HG02884 (cell line): Measurements from ENCODE around the gene EEFSEC.
"Not testable (repeated sequence)": the region's sequence is repeated elsewhere in the genome, so short reads cannot be mapped to it uniquely, and the experiment has no call there.

Experiments used
- ATAC-seq: cut with Tn5 transposase; IDR thresholded peaks from one replicate; pipeline ENCODE4 v1.9.1; 2021; ENCODE audit warnings: mild to moderate bottlenecking, moderate library complexity; ENCODE audit not compliant: unreplicated experiment

Gene EEFSEC

DNA sequence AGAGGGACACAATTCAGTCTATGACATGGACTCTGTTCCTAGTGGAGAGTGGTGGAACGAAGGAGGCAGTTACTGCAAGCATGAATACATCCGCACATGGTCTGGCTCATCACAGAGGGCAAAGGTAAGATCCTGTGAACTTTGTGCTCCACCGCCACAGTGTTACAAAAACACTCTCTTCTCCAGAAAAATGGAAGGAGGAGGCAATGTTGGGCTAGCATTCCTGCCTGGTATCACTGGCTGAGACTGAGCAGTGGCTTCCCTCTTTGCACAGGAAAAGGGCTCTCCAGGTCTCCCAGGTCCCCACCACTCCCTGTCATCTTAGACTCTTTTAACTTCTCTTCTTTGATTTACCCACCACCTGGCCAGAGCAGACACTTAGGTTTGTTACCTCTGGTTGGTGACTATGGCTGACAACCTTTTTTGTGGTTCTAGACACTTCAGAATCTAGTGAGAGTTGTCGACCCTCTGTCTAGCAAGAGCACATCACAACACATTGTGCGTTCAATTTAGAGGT lies 1.5 kb upstream of the EEFSEC start:
- no peak for ATAC-seq

- peak; percentile 24 for ATAC-seq
Measured at GRCh38 chr3:128152419-128153155, 694 bp upstream of the EEFSEC start.

DNA sequence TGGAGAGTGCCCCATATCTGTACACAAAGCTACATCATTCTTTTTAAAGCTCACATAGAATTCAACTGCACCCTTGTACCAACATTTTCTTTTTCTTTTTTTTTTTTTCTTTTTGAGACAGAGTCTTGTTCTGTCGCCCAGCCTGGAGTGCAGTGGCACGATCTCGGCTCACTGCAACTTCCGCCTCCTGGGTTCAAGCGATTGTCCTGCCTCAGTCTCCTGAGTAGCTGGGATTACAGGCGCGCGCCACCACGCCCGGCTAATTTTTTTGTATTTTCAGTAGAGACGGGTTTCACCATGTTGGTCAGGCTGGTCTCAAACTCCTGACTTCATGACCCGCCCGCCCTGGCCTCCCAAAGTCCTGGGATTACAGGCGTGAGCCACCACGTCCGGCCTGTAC lies 1.1 kb downstream of the EEFSEC start:
- ATAC-seq, result not testable (repeated sequence)

DNA sequence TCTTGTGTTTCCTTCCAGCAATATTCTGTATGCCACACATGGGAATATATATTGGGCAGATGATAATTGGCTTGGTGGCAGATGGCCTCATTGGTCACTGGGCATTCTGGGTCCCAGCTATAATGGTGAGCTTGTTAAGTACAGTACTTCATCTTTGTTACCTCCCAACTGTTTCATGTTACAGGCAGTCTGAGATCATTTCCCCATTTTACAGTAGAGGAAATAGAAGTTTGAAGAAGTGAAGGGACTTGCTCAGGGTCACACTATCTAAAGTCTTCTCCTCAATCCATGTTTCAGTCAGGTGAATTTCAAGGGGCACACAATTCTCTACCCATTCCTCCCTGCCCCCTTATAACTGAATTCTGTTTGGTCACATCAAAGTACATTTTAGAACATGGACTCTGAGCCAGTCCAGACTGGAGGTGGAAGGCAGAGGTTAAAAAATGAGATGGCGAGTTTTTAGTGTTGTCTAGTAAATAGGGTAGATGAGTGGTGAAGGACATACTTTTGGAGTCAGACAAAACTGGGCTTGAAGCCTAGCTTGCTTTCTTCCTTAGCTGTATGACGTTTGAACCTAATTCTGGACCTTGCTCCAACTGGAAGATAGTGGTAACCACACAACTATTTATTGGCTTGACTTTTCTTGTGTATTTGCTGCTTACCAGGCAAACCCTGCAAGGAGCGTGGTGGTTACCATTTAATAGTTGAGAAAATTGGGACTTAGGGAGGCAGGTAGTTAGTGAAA lies 2.5 kb downstream of the EEFSEC start:
- ATAC-seq, result no peak

DNA sequence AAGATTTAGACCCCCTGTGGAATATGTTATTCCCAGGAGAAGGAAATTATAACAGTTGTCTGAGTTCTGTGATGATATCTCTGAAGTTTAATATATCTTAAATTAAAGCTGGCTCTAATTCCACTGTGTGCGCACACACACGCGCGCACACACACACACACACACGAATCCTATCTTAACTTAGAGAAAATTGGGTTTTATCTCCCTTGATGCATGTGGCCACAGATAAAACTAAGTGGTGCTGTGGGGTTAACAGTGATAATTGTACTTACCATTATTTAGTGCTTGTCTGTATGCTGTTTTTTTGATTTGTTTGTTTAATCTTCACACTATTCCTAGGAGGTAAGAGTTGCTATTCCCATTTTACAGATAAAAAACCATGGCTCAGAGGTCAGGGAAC lies 7.4 kb downstream of the EEFSEC start:
- ATAC-seq, result no peak

GRCh38 chr3:128163432-128163831 lies 10.2 kb downstream of the EEFSEC start:
- no peak for ATAC-seq

DNA sequence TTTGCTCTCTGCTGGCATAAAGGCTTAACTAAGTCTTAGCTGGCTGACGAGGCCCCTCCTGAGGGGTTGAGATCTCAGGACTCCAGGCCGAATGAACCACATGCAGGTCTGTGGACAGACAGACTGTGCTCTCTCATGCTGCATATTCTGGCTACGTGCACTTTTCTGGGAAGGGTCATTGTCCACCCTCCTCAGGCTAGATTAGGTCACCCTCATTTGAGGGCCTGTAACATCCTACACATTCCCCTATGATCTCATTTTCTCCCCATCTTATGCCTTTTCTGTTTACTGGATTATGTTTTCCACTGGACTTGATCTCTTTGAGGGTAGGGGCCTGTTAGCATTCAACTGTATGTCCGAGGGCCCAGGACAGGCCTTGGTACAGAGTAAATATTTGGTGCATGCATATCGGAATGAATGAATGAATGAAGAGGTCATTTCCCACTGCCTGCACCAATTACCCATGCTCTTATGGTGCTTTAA lies 13.7 kb downstream of the EEFSEC start:
- no peak for ATAC-seq

DNA sequence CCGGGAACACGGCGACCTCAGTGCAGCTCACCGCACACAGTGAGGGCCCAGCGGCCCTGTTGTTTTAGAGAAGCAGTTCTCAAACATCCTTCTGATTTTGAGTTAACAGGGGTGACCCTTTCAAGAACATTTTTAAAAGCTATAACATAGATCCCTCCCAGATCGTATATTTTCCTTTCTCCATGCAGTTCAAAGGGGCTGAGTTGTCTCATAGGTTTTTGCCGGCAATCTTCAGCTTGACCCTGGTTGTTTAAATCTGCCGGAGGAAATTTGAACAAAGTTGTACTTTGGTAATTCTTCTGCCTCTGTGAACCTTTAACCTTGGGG lies 14.3 kb downstream of the EEFSEC start:
- no peak for ATAC-seq

GRCh38 chr3:128167973-128168674 lies 14.8 kb downstream of the EEFSEC start:
- no peak for ATAC-seq

- no peak for ATAC-seq
Measured at GRCh38 chr3:128168836-128169235, 15.6 kb downstream of the EEFSEC start.

GRCh38 chr3:128170866-128171516 lies 17.7 kb downstream of the EEFSEC start:
- no peak for ATAC-seq

DNA sequence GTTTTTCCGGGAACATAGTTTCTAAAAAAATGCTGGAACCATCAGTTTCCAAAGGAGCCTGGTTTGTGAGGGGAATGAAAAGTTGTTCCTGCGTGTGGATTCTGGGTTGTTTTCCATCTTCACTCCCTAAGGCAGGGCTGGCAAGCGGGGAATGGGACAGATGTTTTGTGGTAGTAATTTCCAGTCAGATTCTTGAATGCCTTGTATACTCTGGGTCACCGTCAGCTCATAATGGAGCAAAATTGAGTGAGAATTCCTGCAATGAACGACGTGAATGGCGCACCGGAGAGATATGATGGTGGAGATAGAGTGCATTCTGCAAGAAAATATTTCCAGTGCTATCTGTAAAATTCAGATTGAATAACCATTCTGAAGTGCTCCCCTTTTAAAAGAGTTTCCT lies 19.9 kb downstream of the EEFSEC start:
- no peak for ATAC-seq

- ATAC-seq, result no peak
Measured at GRCh38 chr3:128173849-128174248, 20.6 kb downstream of the EEFSEC start.

- ATAC-seq, result no peak
Measured at GRCh38 chr3:128174675-128175590, 21.7 kb downstream of the EEFSEC start.

DNA sequence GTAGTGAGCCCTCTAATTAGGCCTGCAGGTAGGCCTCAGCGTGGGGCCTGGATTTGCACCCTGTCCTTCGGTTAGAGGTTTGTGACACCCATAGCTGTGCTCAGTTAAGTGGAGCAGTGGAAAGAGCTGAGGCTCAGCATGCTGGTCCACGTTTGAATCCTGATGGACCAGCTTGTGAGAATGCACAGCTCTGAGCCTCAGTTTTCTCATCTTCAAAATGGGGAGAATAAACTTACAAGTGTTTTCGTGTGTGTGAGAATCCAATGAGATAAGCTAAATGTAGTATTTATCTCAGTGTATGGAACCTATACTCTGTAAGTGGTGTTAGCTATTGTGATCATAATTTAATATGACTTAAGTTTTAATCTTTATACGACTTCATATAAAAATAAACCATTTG lies 22.5 kb downstream of the EEFSEC start:
- ATAC-seq, result no peak

- ATAC-seq, result no peak
Measured at GRCh38 chr3:128176276-128176833, 23.1 kb downstream of the EEFSEC start.

DNA sequence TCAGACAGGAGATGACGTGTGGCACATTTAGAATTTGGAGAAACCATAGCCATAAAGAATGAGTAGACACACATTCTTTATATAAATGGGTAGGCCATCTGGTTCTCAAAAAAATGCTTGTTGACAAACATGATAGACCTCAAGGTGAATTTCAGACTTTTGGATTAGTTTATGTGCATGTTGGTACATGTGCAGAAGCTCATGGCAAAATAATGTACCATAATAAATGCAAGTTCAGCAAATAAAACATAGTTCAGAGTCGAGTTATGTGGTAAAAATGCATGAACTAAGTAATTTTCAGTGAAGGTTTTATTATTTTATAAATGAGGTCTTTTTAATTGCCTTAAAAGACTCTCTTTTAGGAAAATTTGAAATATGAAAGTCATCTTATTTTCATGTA lies 24.6 kb downstream of the EEFSEC start:
- no peak for ATAC-seq

DNA sequence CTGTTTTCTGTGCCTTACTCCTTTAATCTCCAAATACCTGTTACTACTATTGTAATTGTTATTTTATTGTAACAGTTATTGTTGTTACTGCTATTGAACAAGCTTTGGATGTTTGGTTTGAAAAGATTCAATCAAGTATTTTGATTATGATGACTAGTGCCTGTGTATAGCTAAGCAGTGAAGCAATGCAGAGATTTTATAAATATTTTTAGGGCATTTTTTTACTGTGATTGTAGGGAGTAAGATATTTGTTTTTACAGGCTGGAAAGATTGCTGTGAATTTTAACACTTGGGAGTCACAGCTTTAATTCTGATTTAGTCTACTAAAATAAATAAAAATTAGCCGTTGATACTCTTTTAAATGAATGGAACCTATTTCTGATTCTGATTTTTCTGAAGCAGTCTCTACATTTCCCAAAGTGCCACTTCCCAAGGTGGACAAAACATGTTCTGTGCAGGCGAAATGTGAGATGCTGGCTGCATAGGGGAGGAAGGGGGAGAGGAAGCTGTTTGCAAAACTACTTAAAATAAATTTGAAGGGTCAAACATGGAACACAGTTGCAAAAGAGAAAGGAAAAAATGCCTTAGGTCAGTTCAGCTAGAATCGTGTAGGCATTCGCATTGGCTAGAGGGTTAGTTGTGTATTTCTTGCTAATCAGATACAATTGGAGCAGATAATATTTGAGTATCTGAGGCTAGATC lies 25.7 kb downstream of the EEFSEC start:
- no peak for ATAC-seq

DNA sequence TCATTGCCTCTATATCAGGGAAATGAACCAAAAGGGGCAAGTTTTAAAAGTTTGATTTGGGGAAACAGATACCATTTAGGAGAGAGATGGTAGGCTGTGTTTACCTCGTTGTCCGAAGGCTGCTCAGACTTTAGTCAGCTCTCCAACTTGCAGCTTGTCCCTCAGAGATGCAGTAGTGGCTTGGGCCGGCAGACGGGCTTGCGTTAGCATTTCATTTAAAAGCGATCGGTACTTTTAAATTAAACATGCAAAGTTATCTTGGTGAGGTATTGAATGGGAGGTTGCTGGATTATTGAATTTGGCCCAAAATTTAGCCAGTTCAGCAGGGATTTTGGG lies 26.2 kb downstream of the EEFSEC start:
- no peak for ATAC-seq
